GM12891 (cell line): ENCODE results near the gene CCDC194.

Experiments
- DNase-seq: peaks from one replicate; pipeline ENCODE4 v3.0.0; 2011; ENCODE audit warnings: low spot score; ENCODE audit not compliant: insufficient read length
- FAIRE-seq: peaks from 2 replicates; lab custom pipeline; 2011; peaks lifted over from hg19 to GRCh38; lab: Jason Lieb, UNC
- PAX5 ChIP-seq: IDR thresholded peaks from 2 replicates; pipeline ENCODE4 v1.6.1; 2011; ENCODE audit warnings: low read length, moderate library complexity, mild to moderate bottlenecking; ENCODE audit not compliant: insufficient read depth, severe bottlenecking
- POLR2A ChIP-seq: IDR thresholded peaks from 2 replicates; pipeline ENCODE4 v1.6.1; 2011; ENCODE audit warnings: low read depth, low read length, control low read depth
- POLR2AphosphoS5 ChIP-seq: IDR thresholded peaks from 2 replicates; pipeline ENCODE4 v1.6.1; 2011; ENCODE audit warnings: low read depth, low read length, control low read depth
- POU2F2 ChIP-seq: IDR thresholded peaks from 2 replicates; pipeline ENCODE4 v1.6.1; 2011; ENCODE audit warnings: low read depth, mild to moderate bottlenecking, control low read depth, low read length, moderate library complexity
- SPI1 ChIP-seq: IDR thresholded peaks from 2 replicates; pipeline ENCODE4 v1.6.1; 2011; ENCODE audit warnings: low read depth, low read length, control low read depth
- TAF1 ChIP-seq: IDR thresholded peaks from 2 replicates; pipeline ENCODE4 v1.6.1; 2011; ENCODE audit warnings: low read depth, low read length, control low read depth

CCDC194 gene

DNA sequence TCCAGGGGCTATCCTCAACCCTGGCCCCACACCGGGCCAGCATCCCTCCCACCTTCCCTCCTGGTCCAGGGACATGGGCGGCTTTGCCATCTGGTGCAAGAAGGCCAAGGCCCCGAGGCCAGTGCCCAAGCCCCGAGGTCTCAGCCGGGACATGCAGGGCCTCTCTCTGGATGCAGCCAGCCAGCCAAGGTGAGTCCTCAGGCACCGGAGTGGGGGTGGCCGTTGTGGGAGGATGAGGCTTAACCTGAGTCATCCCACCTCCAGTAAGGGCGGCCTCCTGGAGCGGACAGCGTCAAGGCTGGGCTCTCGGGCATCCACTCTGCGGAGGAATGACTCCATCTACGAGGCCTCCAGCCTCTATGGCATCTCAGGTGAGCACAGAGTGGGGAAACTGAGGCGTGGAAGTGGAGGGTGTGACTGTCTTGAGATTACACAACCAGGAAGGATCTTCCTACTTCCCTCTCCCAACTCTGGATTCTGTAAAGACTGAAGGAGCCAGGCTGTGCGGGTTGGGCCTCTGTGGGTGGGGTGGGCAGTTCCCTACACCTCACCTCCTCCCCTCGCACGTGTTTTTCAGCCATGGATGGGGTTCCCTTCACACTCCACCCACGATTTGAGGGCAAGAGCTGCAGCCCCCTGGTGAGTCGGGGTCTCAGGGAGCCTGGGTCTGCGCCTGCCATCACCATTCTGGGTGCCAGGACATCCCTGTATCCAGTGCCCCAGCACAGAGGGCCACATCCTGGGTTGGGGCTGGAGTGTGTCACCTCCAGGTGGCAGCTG, 29.6 kb upstream of the CCDC194 start:
- TF ChIP-seq TAF1 (no peak), POU2F2 (no peak), PAX5 (no peak)
- FAIRE-seq, result no peak
- DNase-seq, result no peak

DNA sequence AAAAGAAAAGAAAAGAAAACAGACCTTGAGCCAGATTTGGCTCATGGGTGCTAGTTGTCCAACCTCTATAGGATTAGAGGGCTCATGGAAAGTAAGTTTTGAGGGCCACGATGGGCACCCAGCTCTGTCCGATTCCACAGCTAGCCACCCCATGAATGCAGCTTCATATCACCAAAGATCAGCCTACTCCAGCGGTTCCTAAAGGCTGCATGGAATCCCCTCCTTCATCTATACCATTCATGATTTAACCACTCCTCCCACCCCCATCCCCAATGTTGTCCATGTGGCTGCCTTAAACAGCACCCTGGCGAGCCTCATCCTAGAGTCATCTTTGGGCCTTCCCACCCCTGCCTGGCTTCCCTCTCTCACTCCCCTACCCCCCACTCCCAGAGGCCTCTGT, 27.9 kb upstream of the CCDC194 start:
- TF ChIP-seq TAF1 (no peak), POLR2A (no peak), SPI1 (no peak), POLR2AphosphoS5 (no peak), PAX5 (no peak), POU2F2 (no peak)
- no peak for FAIRE-seq
- DNase-seq, result no peak

DNA sequence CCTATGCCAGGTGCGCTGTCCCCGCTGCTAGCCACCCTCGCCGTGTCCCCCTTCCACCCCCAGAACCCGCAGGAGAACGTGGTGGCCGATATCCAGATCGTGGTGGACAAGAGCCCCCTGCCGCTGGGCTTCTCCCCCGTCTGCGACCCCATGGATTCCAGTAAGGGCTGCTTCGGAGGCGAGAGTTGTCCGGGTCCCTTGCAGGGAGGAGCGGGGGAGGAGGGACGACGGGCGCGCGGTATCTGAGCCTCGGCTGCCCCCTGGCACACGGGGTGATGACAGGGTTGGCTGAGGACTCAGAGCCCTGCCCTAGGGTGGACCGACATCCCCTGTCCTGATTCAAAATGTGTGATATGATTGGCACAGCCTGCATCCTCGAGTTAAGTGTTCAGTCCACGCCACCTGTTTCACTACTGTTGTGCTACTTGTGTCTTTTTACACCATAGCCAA, 26.5 kb upstream of the CCDC194 start:
- FAIRE-seq (peak; percentile 78), DNase-seq (no peak)
- TF ChIP-seq POU2F2 (no peak), POLR2A (no peak), TAF1 (no peak), POLR2AphosphoS5 (no peak)

DNA sequence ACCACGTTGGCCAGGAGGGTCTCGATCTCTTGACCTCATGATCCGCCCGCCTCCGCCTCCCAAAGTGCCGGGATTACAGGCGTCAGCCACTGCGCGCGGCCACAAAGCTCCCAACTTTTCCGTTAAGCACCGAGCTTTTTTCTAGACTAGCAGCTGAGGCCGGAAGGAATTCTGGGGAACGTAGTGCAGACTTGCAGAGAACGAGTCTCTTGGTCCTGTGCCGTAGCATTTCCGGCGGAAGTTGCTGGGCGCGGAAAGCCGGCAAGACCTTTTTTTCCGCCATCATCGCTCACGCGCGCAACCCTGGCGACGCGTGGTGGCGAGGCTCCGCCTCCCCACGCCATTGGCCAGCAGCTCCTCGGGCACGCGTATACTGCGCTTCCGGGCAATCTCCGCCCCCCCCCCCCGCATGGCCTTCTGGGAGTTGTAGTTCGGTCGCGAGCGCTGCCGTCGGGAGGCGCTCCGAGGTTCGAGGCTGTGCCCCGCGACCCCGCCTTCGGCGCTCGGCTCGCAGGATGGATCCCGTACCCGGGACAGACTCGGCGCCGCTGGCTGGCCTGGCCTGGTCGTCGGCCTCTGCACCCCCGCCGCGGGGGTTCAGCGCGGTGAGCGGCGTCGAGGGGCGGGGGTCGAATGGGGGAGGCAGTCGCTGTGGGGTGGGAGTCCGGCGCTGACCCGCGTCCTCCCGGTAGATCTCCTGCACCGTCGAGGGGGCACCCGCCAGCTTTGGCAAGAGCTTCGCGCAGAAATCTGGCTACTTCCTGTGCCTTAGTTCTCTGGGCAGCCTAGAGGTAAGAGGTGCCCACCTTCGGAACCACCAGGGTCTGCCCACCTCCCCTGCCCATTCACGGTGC, 25.9 kb upstream of the CCDC194 start, which contains the start of gene MVB12A:
TSS of gene MVB12A (plus strand) at position 427 of the 854 bp plus-strand sequence. CDS start at position 516, 89 bp downstream.
- peak; percentile 99 for DNase-seq
- FAIRE-seq, result peak; percentile 100
- TF ChIP-seq POLR2AphosphoS5 (no peak), POU2F2 (peak; percentile 23; the same call in 1 of the 2 replicates), SPI1 (no peak), PAX5 (no peak), TAF1 (no peak), POLR2A (0 out of 2 replicates have a peak, but pooled peaks have one; percentile 36)

DNA sequence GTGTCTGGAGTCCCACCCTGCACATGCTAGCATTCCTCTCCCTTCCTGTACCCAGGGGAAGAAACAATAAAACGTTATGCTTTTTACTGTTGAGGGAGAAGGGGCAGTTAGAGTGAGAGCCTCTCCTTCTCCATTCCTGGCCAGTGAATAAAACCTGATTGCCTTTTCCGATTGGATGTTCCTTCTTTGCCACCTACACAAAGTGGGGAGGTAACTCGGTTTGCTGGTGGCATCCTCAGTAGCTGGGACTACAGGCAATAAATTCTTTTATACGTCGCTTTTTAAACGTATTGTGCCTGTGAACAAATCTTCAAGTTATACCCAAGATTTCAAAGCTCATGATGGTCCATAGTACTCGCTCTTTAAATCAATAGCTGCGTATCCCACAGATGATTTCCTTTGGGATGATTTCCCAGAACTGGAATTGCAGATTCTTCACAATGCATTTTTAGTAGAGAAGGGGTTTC, 25.2 kb upstream of the CCDC194 start:
- FAIRE-seq, result no peak
- no peak for TF ChIP-seq PAX5
- TF ChIP-seq POU2F2, result no peak
- no peak for TF ChIP-seq SPI1
- no peak for TF ChIP-seq POLR2AphosphoS5
- TF ChIP-seq TAF1, result no peak
- TF ChIP-seq POLR2A, result no peak
- no peak for DNase-seq

DNA sequence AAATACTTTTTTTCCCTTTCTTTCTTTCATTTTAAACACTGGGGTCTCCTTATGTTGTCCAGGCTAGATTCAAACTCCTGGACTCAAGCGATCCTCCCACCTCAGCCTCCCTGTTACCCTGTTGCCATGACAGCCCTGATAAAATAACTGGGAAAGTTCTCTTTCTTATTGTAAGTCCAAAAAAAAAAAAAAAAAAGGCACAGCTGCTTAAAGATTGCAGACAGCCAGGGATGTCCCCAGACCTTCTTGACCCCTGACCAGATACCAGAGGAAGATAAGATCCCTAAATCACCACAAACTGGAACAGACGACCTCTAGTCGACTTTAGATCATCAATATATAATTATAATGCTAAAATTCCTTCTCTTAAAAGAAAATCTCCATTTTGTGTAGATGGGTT, 24.7 kb upstream of the CCDC194 start:
- TF ChIP-seq POLR2AphosphoS5, result no peak
- TF ChIP-seq SPI1, result no peak
- no peak for TF ChIP-seq PAX5
- no peak for TF ChIP-seq TAF1
- no peak for TF ChIP-seq POLR2A
- TF ChIP-seq POU2F2, result no peak
- no peak for FAIRE-seq
- no peak for DNase-seq

DNA sequence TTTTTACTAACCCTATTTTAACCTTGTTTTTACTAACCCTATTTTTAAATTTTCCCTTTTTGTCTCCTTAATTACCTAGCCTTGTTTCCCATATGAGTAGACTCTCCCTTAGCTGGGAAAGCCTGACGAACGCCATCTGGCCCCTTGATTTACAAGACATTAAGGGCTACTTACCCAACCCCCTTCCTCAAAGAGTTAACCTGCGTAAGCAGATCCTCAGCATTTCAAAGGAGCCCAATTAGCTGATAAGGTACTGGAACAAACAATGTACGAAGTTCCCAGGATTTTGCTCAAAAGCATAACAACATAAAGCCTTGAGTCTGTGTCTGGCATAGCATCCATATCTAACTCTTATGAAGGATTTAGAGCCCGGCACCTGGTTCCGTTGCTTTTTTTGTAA, 21.1 kb upstream of the CCDC194 start:
- DNase-seq (no peak), FAIRE-seq (no peak)
- TF ChIP-seq SPI1 (no peak), POU2F2 (no peak), POLR2AphosphoS5 (no peak), TAF1 (no peak), PAX5 (no peak), POLR2A (no peak)

DNA sequence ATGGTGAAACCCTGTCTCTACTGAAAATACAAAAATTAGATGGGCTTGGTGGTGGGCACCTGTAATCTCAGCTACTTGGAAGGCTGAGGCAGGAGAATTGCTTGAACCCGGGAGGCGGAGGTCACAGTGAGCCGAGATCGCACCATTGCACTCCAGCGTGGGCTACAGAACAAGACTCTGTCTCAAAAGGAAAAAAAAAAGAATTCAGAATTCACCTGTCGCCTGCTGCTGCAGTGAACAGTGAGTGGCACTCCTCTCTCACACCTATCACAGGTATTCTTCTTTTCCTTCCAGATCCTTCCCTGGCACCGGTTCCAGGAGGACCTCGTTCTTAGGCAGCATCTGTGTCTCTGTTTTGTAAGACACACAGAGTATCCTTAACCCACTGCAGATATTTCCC, 20.1 kb upstream of the CCDC194 start:
- DNase-seq, result no peak
- no peak for TF ChIP-seq PAX5
- no peak for TF ChIP-seq POLR2A
- TF ChIP-seq TAF1, result no peak
- TF ChIP-seq POLR2AphosphoS5, result no peak
- TF ChIP-seq POU2F2, result no peak
- no peak for TF ChIP-seq SPI1
- FAIRE-seq, result no peak

DNA sequence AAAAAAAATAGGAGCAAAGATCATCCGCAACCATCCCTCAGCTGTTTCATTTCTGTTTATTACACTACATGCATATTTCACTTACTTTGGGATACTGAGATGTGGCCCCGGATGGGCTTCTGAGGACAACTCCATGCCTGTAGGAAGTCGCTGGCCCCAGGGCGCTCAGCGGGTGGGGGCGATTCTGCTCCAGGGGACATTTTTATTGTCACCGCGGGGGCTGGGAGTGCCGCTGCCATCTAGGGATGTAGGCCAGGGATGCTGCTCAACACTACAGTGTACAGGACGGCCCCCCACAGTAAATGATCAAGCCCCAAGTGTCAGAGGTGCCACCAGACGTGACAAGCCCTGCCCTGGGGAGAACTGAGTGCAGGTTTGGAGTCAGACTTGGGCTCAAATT, 17.8 kb upstream of the CCDC194 start:
- TF ChIP-seq PAX5 (no peak), POLR2A (no peak), SPI1 (no peak), POLR2AphosphoS5 (no peak), POU2F2 (no peak), TAF1 (no peak)
- no peak for FAIRE-seq
- no peak for DNase-seq

DNA sequence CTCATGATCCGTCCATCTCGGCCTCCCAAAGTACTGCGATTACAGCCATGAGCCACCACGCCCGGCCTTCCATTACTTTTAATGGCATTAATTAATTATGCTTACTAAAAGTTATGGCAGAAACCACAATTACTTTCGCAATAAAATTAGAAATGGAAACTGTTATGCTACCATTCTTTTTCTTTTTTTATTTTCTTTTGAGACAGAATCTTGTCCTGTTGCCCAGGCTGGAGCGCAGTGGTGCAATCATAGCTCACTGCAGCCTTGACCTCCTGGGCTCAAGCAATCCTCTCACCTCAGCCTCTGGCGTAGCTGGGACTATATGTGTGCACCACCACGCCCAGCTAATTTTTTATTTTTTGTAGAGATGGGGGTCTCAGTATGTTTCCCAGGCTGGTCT, 16.0 kb upstream of the CCDC194 start:
- TF ChIP-seq SPI1, result no peak
- no peak for TF ChIP-seq POU2F2
- TF ChIP-seq POLR2A, result no peak
- no peak for TF ChIP-seq TAF1
- TF ChIP-seq POLR2AphosphoS5, result no peak
- no peak for TF ChIP-seq PAX5
- DNase-seq, result no peak
- no peak for FAIRE-seq
